ENCODE results near the gene RPTOR. TPM values are rescaled to one million over a fixed set of nuclear protein-coding genes. Genes with fewer than 3 reads are reported as not detected.

RPTOR gene
- total RNA-seq, 1 experiment from 2014 or later, result 58.0 TPM

DNA sequence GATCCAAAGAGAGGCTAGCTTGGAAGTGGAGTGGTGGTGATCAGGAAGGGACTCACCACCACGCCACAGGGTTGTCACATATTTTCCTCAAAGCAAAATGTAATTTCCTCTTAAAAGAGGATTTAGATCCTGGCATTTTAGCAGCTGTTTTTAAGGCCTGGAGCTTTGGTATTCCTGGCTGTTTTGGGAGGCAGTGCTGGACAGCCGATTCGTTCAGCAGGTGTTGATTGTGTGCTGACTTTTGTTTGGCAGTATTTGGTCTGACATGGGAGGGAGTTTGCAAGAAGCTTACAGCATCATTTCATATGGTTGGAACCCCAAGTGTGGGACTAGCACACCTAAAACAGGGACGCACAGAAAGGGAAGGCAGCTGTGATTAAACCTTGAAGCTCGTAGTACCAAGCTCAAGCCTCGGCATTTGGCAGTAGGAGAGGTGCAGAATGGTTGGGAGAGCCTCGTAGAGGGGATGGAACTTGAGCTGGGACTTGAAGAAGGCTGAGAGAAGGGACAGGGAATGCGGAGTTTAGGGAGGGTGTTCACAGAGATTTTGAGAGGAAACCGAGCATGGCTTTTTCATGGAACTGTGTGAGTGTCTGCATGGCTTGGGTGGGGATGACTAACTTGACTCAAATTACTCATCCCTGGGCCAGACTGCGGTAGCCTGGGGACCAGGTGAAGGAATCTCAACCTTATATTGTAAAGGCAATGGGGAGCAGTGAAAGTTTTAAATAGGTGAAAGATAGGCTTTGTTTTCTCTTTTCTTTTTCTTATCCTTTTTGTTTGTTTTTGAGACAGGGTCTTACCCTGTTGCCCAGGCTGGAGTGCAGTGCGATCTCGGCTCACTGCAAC, 52.3 kb downstream of the RPTOR start:
- ATAC-seq (no peak), DNase-seq (ENCODE audit: low read depth, low spot score) (no peak)
- CTCF ChIA-PET, result no interaction called here
- no peaks in the 10 kb centered on the region for H3K9me3 ChIP-seq (ENCODE audit: control insufficient read depth, insufficient read depth, low read depth, low read length)
- TF ChIP-seq TCF7L2 (IDR thresholded peaks at IDR 0.05; ENCODE audit: low read depth, low read length) (no peak), POLR2AphosphoS5 (IDR thresholded peaks at IDR 0.05; ENCODE audit: low read depth, low read length) (no peak), SIN3A (IDR thresholded peaks at IDR 0.05; ENCODE audit: borderline replicate concordance, insufficient read depth, low read depth, low read length) (no peak), REST (IDR thresholded peaks at IDR 0.05; ENCODE audit: insufficient read depth in 1 of 2, low read depth in 2 of 2, low read length in 1 of 2) (no peak)
- TF ChIP-seq, protein P1, sequence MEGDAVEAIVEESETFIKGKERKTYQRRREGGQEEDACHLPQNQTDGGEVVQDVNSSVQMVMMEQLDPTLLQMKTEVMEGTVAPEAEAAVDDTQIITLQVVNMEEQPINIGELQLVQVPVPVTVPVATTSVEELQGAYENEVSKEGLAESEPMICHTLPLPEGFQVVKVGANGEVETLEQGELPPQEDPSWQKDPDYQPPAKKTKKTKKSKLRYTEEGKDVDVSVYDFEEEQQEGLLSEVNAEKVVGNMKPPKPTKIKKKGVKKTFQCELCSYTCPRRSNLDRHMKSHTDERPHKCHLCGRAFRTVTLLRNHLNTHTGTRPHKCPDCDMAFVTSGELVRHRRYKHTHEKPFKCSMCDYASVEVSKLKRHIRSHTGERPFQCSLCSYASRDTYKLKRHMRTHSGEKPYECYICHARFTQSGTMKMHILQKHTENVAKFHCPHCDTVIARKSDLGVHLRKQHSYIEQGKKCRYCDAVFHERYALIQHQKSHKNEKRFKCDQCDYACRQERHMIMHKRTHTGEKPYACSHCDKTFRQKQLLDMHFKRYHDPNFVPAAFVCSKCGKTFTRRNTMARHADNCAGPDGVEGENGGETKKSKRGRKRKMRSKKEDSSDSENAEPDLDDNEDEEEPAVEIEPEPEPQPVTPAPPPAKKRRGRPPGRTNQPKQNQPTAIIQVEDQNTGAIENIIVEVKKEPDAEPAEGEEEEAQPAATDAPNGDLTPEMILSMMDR (IDR thresholded peaks at IDR 0.05), result no peak
- POLR2A ChIA-PET, result interaction anchor here (0.5 kb wide), 1 partner anchor 21 kb away, joined by 4 read pairs; no protein-coding TSS in a partner anchor
- peaks cover 6% of the 10 kb centered on the region for H3K4me1 ChIP-seq (ENCODE audit: control insufficient read depth, insufficient read depth, low read length)
- H3K4me3 ChIP-seq (ENCODE audit: low read depth in 2 of 2, low read length in 2 of 2), result no peak overlapping the region
- in situ Hi-C loops (cut with HindIII; ENCODE audit: low pct_unique_long_range_greater_than_20kb, low sequenced_read_pairs) (no loop called here), intact Hi-C loops (cut with micrococcal nuclease; ENCODE audit: unreplicated experiment) (no loop called here)
- no peaks in the 10 kb centered on the region for H3K36me3 ChIP-seq (ENCODE audit: control insufficient read depth, insufficient read depth, low read length)
- no TSS peak for BruUV-seq (replicated peaks)
- H3K27ac ChIP-seq (ENCODE audit: low read length), result no peak overlapping the region
- no peaks in the 10 kb centered on the region for H3K27me3 ChIP-seq (ENCODE audit: control insufficient read depth, insufficient read depth, low read length)

DNA sequence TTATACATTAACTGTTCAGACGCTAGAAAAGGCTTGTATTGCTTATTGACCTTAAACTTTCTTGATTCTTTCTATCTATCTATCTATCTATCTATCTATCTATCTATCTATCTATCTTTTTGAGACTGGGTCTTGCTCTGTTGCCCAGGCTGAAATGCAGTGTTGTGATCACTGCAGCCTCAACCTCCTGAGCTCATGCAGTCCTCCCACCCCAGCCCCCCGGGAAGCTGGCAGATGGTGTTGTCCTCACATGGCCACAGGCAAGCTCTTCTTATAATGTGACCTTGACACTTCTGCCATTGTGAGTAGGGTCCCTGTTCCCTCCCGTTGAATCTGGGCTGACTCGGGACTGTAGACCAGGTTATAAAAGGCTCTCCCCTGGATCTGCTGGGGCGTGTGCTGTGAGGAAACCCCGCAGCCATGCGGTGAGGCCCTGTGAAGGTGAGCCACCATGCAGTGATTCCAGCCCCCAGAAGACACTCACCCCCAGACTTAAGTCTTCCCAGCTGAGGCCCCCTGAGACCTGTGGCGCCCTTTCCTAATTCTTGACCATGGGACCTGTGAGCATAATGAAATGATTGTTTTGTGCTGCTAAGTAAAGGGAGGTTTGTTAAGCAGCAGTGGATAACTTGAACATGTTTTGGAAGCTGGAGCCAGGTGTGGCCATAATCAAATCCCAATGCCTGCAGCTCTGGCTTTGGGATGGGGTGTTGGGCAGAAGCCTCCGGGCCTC, 54.3 kb downstream of the RPTOR start:
- BruUV-seq (replicated peaks), result no TSS peak
- H3K4me1 ChIP-seq (ENCODE audit: control insufficient read depth, insufficient read depth, low read length), result peaks cover 6% of the 10 kb centered on the region
- no peak overlapping the region for H3K4me3 ChIP-seq (ENCODE audit: low read depth in 2 of 2, low read length in 2 of 2)
- H3K27me3 ChIP-seq (ENCODE audit: control insufficient read depth, insufficient read depth, low read length), result no peaks in the 10 kb centered on the region
- ChIA-PET POLR2A (no interaction called here), CTCF (no interaction called here)
- TF ChIP-seq TCF7L2 (IDR thresholded peaks at IDR 0.05; ENCODE audit: low read depth, low read length) (no peak), POLR2AphosphoS5 (IDR thresholded peaks at IDR 0.05; ENCODE audit: low read depth, low read length) (no peak), REST (IDR thresholded peaks at IDR 0.05; ENCODE audit: insufficient read depth in 1 of 2, low read depth in 2 of 2, low read length in 1 of 2) (no peak), SIN3A (IDR thresholded peaks at IDR 0.05; ENCODE audit: borderline replicate concordance, insufficient read depth, low read depth, low read length) (no peak)
- TF ChIP-seq, protein P1 (IDR thresholded peaks at IDR 0.05), result no peak
- ATAC-seq (no peak), DNase-seq (ENCODE audit: low read depth, low spot score) (no peak)
- no peaks in the 10 kb centered on the region for H3K36me3 ChIP-seq (ENCODE audit: control insufficient read depth, insufficient read depth, low read length)
- intact Hi-C loops (cut with micrococcal nuclease; ENCODE audit: unreplicated experiment), result no loop called here
- in situ Hi-C loops (cut with HindIII; ENCODE audit: low pct_unique_long_range_greater_than_20kb, low sequenced_read_pairs), result no loop called here
- H3K27ac ChIP-seq (ENCODE audit: low read length), result no peak overlapping the region
- no peaks in the 10 kb centered on the region for H3K9me3 ChIP-seq (ENCODE audit: control insufficient read depth, insufficient read depth, low read depth, low read length)
